Measurements from ENCODE around the gene CRACR2A. TPM values are rescaled to one million over a fixed set of nuclear protein-coding genes. Genes with fewer than 3 reads are reported as not detected.

The CRACR2A gene
- total RNA-seq, 1 donor from 2014 or later = 2.7 TPM

DNA sequence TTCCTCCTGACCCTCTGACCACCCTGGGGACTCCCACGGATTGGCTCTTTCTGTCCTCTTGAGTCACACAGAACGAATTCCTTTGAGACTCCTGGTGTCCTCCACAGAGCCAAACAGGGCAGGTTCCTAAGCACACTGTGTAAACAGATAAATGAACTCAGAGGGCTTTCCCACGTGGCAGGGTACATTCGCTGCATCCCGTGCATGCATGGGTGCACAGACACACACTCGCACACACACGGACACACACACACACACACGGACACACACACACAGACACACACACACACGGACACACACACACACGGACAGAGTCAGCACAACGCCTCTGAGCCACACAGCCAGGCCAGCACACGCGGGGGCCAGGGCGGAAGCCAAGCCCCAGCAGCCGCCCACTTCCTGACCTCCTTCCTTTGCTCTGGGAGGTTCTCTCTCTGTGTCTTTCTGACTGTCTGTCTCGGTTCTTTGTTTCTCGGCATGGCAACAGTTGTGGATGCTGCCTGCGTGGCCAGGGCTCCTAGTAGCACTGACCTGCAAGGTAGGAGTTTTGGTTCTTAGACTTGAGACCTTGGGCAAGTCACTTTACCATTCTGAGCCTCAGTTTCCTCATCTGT, 706 bp downstream of the CRACR2A start:
- Mint-ChIP-seq H3K4me1 (peaks cover 15% of the 10 kb centered on the region), H3K9me3 (no peaks in the 10 kb centered on the region), H3K36me3 (ENCODE audit: low read depth) (no peaks in the 10 kb centered on the region), H3K27ac (ENCODE audit: unreplicated experiment) (no peak overlapping the region), H3K27me3 (ENCODE audit: low read depth) (peaks cover 24% of the 10 kb centered on the region), H3K4me3 (no peak overlapping the region)
- no peak for DNase-seq (ENCODE audit: low read depth, low spot score)
- TF ChIP-seq, protein P1, sequence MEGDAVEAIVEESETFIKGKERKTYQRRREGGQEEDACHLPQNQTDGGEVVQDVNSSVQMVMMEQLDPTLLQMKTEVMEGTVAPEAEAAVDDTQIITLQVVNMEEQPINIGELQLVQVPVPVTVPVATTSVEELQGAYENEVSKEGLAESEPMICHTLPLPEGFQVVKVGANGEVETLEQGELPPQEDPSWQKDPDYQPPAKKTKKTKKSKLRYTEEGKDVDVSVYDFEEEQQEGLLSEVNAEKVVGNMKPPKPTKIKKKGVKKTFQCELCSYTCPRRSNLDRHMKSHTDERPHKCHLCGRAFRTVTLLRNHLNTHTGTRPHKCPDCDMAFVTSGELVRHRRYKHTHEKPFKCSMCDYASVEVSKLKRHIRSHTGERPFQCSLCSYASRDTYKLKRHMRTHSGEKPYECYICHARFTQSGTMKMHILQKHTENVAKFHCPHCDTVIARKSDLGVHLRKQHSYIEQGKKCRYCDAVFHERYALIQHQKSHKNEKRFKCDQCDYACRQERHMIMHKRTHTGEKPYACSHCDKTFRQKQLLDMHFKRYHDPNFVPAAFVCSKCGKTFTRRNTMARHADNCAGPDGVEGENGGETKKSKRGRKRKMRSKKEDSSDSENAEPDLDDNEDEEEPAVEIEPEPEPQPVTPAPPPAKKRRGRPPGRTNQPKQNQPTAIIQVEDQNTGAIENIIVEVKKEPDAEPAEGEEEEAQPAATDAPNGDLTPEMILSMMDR (conservative IDR thresholded peaks at IDR 0.05) = no peak

DNA sequence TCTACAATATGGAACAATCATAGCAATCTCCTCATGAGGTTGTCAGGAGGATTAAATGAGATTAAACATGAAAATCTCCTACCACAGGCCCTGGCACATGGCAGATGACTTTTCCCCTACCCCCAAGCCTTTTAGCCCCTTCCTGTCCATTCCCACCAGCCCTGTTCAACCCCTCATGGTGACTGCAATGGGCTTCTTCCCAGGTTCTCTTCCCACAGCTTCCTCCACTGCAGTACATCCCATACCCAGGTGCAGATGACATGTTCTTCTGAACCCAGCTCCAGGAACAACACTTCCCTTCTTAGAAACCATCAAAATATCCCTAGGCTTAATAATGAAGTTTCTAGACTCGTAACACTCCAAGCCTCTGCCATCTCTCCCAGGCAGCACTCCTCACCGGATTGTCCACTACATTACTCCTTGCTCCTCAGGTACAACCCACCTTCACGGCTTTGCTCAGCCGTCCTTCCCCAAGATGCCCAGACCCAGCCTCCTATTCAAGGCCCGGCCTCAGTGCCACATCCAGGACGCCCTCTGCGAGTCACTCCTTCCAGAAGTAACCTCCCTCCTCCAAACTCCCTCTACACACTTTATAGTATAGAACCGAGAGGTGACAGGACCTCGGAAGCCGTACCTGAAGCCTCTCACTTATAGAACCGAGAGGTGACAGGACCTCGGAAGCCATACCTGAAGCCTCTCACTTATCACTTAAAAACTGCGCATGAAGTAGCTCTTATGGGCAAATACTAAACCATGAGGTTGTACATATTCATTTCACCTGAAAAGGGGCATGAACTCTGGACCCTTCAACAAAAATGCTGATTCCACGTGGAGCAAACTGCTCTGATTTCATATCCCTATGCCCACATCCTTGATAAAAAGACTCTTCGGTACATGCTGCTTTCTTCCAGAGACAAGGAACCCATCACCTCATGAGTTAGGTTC, 1.5 kb downstream of the CRACR2A start:
- H3K9me3 Mint-ChIP-seq = no peaks in the 10 kb centered on the region
- H3K4me3 Mint-ChIP-seq = no peak overlapping the region
- no peak overlapping the region for H3K27ac Mint-ChIP-seq (ENCODE audit: unreplicated experiment)
- DNase-seq (ENCODE audit: low read depth, low spot score) = no peak
- TF ChIP-seq, protein P1 (conservative IDR thresholded peaks at IDR 0.05) = no peak
- no peaks in the 10 kb centered on the region for H3K36me3 Mint-ChIP-seq (ENCODE audit: low read depth)
- peaks cover 24% of the 10 kb centered on the region for H3K27me3 Mint-ChIP-seq (ENCODE audit: low read depth)
- H3K4me1 Mint-ChIP-seq = peaks cover 15% of the 10 kb centered on the region

DNA sequence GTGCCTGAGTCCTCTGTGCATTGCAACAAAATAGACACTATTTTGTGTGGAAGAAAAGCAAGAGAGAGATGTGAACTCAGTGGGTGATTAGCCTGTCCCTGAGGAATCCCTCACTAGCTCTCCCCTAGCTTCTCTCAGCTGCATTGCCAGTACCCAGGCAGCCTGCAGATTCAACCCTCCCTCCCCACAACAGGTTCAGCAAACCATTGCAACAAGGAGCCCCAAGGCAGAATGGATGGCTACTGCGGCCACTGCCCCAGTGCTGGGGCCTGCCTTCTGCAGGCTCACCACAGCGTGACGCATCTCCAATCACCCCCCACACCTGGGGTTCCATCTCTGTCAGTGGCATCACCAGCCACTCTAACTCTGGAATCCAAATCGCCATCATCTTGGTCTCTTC, 2.3 kb downstream of the CRACR2A start:
- no peak for DNase-seq (ENCODE audit: low read depth, low spot score)
- no peak overlapping the region for H3K4me3 Mint-ChIP-seq
- peaks cover 24% of the 10 kb centered on the region for H3K27me3 Mint-ChIP-seq (ENCODE audit: low read depth)
- H3K27ac Mint-ChIP-seq (ENCODE audit: unreplicated experiment) = no peak overlapping the region
- H3K9me3 Mint-ChIP-seq = no peaks in the 10 kb centered on the region
- TF ChIP-seq, protein P1 (conservative IDR thresholded peaks at IDR 0.05) = no peak
- H3K36me3 Mint-ChIP-seq (ENCODE audit: low read depth) = no peaks in the 10 kb centered on the region
- peaks cover 15% of the 10 kb centered on the region for H3K4me1 Mint-ChIP-seq

DNA sequence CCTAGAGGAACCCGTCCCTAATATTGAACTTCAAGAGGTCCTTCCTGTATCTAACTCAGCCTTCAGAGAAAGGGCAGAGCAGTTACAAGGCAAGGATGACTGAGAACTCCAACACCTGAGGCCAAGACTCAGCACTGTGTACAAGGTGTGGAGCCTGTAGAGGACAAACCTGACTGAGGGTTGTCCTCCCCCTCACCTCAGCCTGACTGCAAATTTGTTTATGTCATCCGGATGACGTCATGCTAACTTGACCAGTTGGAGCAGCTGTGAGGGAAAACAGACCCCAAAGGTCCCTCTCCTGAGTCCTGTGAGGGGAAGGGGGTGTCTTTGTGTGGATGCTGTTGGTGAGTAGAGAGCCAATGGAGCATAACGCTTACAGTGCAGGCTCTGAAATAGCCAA, 4.3 kb downstream of the CRACR2A start:
- H3K27ac Mint-ChIP-seq (ENCODE audit: unreplicated experiment) = no peak overlapping the region
- no peak for DNase-seq (ENCODE audit: low read depth, low spot score)

DNA sequence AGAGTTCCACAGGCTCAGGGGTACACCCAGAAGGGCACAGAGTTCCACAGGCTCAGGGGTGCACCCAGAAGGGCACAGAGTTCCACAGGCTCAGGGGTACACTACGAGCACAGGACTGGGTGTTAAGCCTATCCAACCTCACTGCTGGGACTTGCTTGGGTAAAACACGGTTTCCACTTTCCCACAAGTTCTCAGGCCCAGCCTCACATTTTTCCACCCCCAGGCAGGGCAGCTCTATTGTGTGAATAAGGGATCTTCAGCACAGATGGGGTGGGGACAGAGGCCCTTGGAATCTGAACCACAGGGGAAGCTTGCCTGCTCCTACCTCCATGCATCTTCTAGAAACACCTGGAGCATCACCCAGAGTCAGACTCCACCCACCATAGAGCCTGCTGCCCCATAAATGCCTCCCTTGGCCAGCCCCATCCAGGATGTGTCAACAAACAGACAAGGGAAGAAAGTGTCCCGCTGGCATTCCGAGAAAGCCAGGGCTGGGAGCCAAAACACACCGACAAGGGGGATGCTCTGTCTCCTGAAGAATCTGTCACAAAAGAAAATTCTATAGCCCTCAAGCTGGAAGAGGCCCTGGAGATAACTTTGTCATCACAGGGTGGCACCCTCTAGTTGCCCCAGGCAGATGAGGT, 4.8 kb downstream of the CRACR2A start:
- Mint-ChIP-seq H3K36me3 (ENCODE audit: low read depth) (no peaks in the 10 kb centered on the region), H3K27me3 (ENCODE audit: low read depth) (peaks cover 15% of the 10 kb centered on the region), H3K4me3 (no peak overlapping the region), H3K4me1 (peaks cover 6% of the 10 kb centered on the region), H3K27ac (ENCODE audit: unreplicated experiment) (no peak overlapping the region), H3K9me3 (no peaks in the 10 kb centered on the region)
- no peak for DNase-seq (ENCODE audit: low read depth, low spot score)
- TF ChIP-seq, protein P1 (conservative IDR thresholded peaks at IDR 0.05) = no peak

More for the DNA sequence above, 4.3 kb downstream of the CRACR2A start:
- peaks cover 11% of the 10 kb centered on the region for H3K4me1 Mint-ChIP-seq
- peaks cover 18% of the 10 kb centered on the region for H3K27me3 Mint-ChIP-seq (ENCODE audit: low read depth)
- no peaks in the 10 kb centered on the region for H3K9me3 Mint-ChIP-seq
- TF ChIP-seq, protein P1 (conservative IDR thresholded peaks at IDR 0.05) = no peak
- no peaks in the 10 kb centered on the region for H3K36me3 Mint-ChIP-seq (ENCODE audit: low read depth)
- no peak overlapping the region for H3K4me3 Mint-ChIP-seq

Measured in neural crest cell (in vitro differentiated cells).